Neural progenitor cell (in vitro differentiated cells): ENCODE results near the gene SLC16A13. TPM values are rescaled to one million over a fixed set of nuclear protein-coding genes. Genes with fewer than 3 reads are reported as not detected.

Source experiments
- DNase-seq: peaks from one replicate; pipeline ENCODE4 v3.0.0-alpha.2; 2016; ENCODE audit warnings: low spot score
- H2AFZ ChIP-seq: fragments of 200-600 bp; sonication (generic); replicated peaks from 2 replicates; pipeline ENCODE4 v1.6.1; 2016; ENCODE audit warnings: antibody characterized with exemption
- H3F3A ChIP-seq: fragments of 200-600 bp; sonication (generic); 2 replicates; pipeline ENCODE4 v1.6.1; 2016; ENCODE audit warnings: antibody characterized with exemption, low read depth
- H3K27ac ChIP-seq: fragments of 200-600 bp; sonication (generic); 2 replicates; pipeline ENCODE4 v1.5.1; 2016; ENCODE audit warnings: mild to moderate bottlenecking
- H3K27me3 ChIP-seq: fragments of 200-600 bp; sonication (generic); 2 replicates; pipeline ENCODE4 v1.6.1; 2016; ENCODE audit warnings: mild to moderate bottlenecking, moderate library complexity
- H3K36me3 ChIP-seq: fragments of 200-600 bp; sonication (generic); 2 replicates; pipeline ENCODE4 v1.5.1; 2016
- H3K4me1 ChIP-seq: fragments of 200-600 bp; sonication (generic); 2 replicates; pipeline ENCODE4 v1.6.1; 2016; ENCODE audit warnings: mixed run types
- H3K4me2 ChIP-seq: fragments of 200-600 bp; sonication (generic); 2 replicates; pipeline ENCODE4 v1.6.1; 2016
- H3K4me3 ChIP-seq: fragments of 200-600 bp; sonication (generic); 2 replicates; pipeline ENCODE4 v1.5.1; 2016
- H3K79me2 ChIP-seq: fragments of 200-600 bp; sonication (generic); 2 replicates; pipeline ENCODE4 v1.6.1; 2016; ENCODE audit warnings: low read depth
- H3K9ac ChIP-seq: fragments of 200-600 bp; sonication (generic); 2 replicates; pipeline ENCODE4 v1.6.1; 2016
- H3K9me3 ChIP-seq: fragments of 200-600 bp; sonication (generic); 2 replicates; pipeline ENCODE4 v1.5.1; 2016; ENCODE audit warnings: low read depth
- H4K20me1 ChIP-seq: fragments of 200-600 bp; sonication (generic); 2 replicates; pipeline ENCODE4 v1.6.1; 2016; ENCODE audit warnings: low read depth
- H3K27ac Mint-ChIP-seq: 3 replicates; pipeline ENCODE4 v1.8.0; 2021; ENCODE audit warnings: mixed read lengths
- H3K27me3 Mint-ChIP-seq: 2 replicates; pipeline ENCODE4 v1.8.0; 2022; ENCODE audit warnings: low read depth, mild to moderate bottlenecking, inconsistent platforms, moderate library complexity, mixed read lengths; ENCODE audit not compliant: insufficient read depth
- H3K36me3 Mint-ChIP-seq: 3 replicates; pipeline ENCODE4 v1.8.0; 2021; ENCODE audit warnings: mixed read lengths
- H3K4me1 Mint-ChIP-seq: 3 replicates; pipeline ENCODE4 v1.8.0; 2021; ENCODE audit warnings: mixed read lengths
- H3K4me3 Mint-ChIP-seq: 3 replicates; pipeline ENCODE4 v1.8.0; 2021; ENCODE audit warnings: mild to moderate bottlenecking, moderate library complexity, mixed read lengths
- H3K9me3 Mint-ChIP-seq: 3 replicates; pipeline ENCODE4 v1.8.0; 2020; ENCODE audit warnings: mixed read lengths
- EZH2 ChIP-seq: fragments of 200-600 bp; sonication (generic); IDR thresholded peaks from 2 replicates; pipeline ENCODE4 v1.6.1; 2017; ENCODE audit warnings: antibody characterized with exemption, mild to moderate bottlenecking, moderate library complexity
- EZH2phosphoT487 ChIP-seq: fragments of 200-600 bp; sonication (generic); IDR thresholded peaks from 2 replicates; pipeline ENCODE4 v1.6.1; 2017; ENCODE audit warnings: antibody characterized with exemption
- total RNA-seq: library from RNA; depleted of rRNA; stranded (reverse); fragments of >200 nt; gene quantifications from 2 replicates; pipeline ENCODE4 v1.2.3, GENCODE V29; 2015; ENCODE audit warnings: low replicate concordance
- TF ChIP-seq, protein P1 (sequence below): fragments of 200-600 bp; sonication (generic); IDR thresholded peaks from 2 replicates; pipeline ENCODE4 v1.5.1; 2017; ENCODE audit warnings: antibody characterized with exemption, mild to moderate bottlenecking

The SLC16A13 gene
- total RNA-seq, 1 donor from 2014 or later: not detected

DNA sequence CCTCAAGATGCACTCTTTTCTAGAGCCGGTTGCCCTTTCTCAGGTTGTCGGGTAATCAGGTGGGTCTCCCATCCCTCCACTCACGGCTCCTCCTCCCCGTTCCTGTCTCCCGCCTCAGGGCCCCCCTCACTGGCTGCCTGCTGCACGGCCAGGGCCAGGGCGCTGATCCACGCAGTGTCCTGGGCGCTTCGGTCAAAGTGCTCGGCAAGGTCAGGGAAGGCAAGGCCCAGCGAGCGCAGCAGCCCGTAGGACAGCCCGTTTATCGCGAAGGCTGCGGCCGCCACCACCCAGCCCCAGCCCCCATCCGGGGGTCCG is 7.3 kb downstream of the SLC16A13 start:
- Histone ChIP-seq H2AFZ (peak overlapping the region; percentile 39), H3K27ac (no peak overlapping the region), H3K36me3 (no peaks in the 10 kb centered on the region), H4K20me1 (peaks cover 37% of the 10 kb centered on the region), H3K4me3 (peak overlapping the region; percentile 43), H3F3A (peaks cover 26% of the 10 kb centered on the region), H3K9me3 (no peaks in the 10 kb centered on the region), H3K4me2 (peak overlapping the region; percentile 80), H3K27me3 (peaks cover 76% of the 10 kb centered on the region), H3K79me2 (no peaks in the 10 kb centered on the region), H3K9ac (no peak overlapping the region), H3K4me1 (peaks cover 31% of the 10 kb centered on the region)
- peak; percentile 26 for DNase-seq
- Mint-ChIP-seq H3K4me1 (peaks cover 46% of the 10 kb centered on the region), H3K36me3 (no peaks in the 10 kb centered on the region), H3K4me3 (no peak overlapping the region), H3K27ac (no peak overlapping the region), H3K27me3 (peaks cover 34% of the 10 kb centered on the region), H3K9me3 (no peaks in the 10 kb centered on the region)
- TF ChIP-seq, protein P1, sequence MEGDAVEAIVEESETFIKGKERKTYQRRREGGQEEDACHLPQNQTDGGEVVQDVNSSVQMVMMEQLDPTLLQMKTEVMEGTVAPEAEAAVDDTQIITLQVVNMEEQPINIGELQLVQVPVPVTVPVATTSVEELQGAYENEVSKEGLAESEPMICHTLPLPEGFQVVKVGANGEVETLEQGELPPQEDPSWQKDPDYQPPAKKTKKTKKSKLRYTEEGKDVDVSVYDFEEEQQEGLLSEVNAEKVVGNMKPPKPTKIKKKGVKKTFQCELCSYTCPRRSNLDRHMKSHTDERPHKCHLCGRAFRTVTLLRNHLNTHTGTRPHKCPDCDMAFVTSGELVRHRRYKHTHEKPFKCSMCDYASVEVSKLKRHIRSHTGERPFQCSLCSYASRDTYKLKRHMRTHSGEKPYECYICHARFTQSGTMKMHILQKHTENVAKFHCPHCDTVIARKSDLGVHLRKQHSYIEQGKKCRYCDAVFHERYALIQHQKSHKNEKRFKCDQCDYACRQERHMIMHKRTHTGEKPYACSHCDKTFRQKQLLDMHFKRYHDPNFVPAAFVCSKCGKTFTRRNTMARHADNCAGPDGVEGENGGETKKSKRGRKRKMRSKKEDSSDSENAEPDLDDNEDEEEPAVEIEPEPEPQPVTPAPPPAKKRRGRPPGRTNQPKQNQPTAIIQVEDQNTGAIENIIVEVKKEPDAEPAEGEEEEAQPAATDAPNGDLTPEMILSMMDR: no peak
- TF ChIP-seq EZH2: peak; percentile 64

- Mint-ChIP-seq H3K4me3 (peak within 1 kb of the TSS; percentile 60), H3K27me3 (peaks cover 38% of the 10 kb centered on the region), H3K36me3 (no peaks in the 10 kb centered on the region), H3K9me3 (no peaks in the 10 kb centered on the region), H3K27ac (no peak within 1 kb of the TSS), H3K4me1 (peaks cover 41% of the 10 kb centered on the region)
- H3K4me2 ChIP-seq: peak within 1 kb of the TSS; percentile 80
- peaks cover 26% of the 10 kb centered on the region for H3F3A ChIP-seq
- TF ChIP-seq, protein P1: no peak
- TF ChIP-seq EZH2phosphoT487 (peak; percentile 68), EZH2 (peak; percentile 30)
- H3K36me3 ChIP-seq: no peaks in the 10 kb centered on the region
- peaks cover 31% of the 10 kb centered on the region for H3K4me1 ChIP-seq
- no peaks in the 10 kb centered on the region for H3K9me3 ChIP-seq
- H4K20me1 ChIP-seq: peaks cover 32% of the 10 kb centered on the region
- H3K4me3 ChIP-seq: peak within 1 kb of the TSS; percentile 43
- H2AFZ ChIP-seq: peak within 1 kb of the TSS; percentile 39
- no peak within 1 kb of the TSS for H3K9ac ChIP-seq
- peak; percentile 58 for DNase-seq
- H3K27me3 ChIP-seq: peaks cover 78% of the 10 kb centered on the region
- H3K79me2 ChIP-seq: no peaks in the 10 kb centered on the region
- H3K27ac ChIP-seq: no peak within 1 kb of the TSS
Observed at GRCh38 chr17:7043497-7044198, 7.8 kb downstream of the SLC16A13 start, which contains the start of gene SLC16A11. TSS of gene SLC16A11 (minus strand) at chr17:7044092. CDS start at chr17:7043513, 579 bp downstream.

GRCh38 chr17:7045492-7046126 is 9.8 kb downstream of the SLC16A13 start:
- H3K4me1 ChIP-seq: peaks cover 31% of the 10 kb centered on the region
- H3K9me3 Mint-ChIP-seq: no peaks in the 10 kb centered on the region
- peak overlapping the region; percentile 50 for H3K4me3 ChIP-seq
- H3K27ac Mint-ChIP-seq: no peak overlapping the region
- no peak overlapping the region for H3K9ac ChIP-seq
- no peak overlapping the region for H2AFZ ChIP-seq
- H3K4me1 Mint-ChIP-seq: peaks cover 38% of the 10 kb centered on the region
- peak; percentile 76 for DNase-seq
- peaks cover 26% of the 10 kb centered on the region for H4K20me1 ChIP-seq
- H3K27ac ChIP-seq: no peak overlapping the region
- peak overlapping the region; percentile 91 for H3K4me2 ChIP-seq
- TF ChIP-seq, protein P1: peak; percentile 96
- no peak for TF ChIP-seq EZH2phosphoT487
- peak; percentile 39 for TF ChIP-seq EZH2
- H3K4me3 Mint-ChIP-seq: peak overlapping the region; percentile 82
- H3K36me3 Mint-ChIP-seq: no peaks in the 10 kb centered on the region
- H3K79me2 ChIP-seq: no peaks in the 10 kb centered on the region
- no peaks in the 10 kb centered on the region for H3K36me3 ChIP-seq
- peaks cover 75% of the 10 kb centered on the region for H3K27me3 ChIP-seq
- peaks cover 26% of the 10 kb centered on the region for H3F3A ChIP-seq
- no peaks in the 10 kb centered on the region for H3K9me3 ChIP-seq
- peaks cover 35% of the 10 kb centered on the region for H3K27me3 Mint-ChIP-seq
